ENCODE results near the gene EVA1C.

- TF ChIP-seq CTCF (IDR thresholded peaks at IDR 0.05) (no peak), EZH2 (IDR thresholded peaks at IDR 0.05; ENCODE audit: borderline replicate concordance, insufficient read depth, low read depth, low read length, poor library complexity, severe bottlenecking) (no peak)
These were observed 33.5 kb upstream of the EVA1C start for GRCh38 chr21:32378956-32379355.
